ENCODE results near the gene FAM219A. TPM values are rescaled to one million over a fixed set of nuclear protein-coding genes. Genes with fewer than 3 reads are reported as not detected.

FAM219A gene
- polyA plus RNA-seq, 3 donors: 0.61 to 15.3 (median 1.2) TPM

DNA sequence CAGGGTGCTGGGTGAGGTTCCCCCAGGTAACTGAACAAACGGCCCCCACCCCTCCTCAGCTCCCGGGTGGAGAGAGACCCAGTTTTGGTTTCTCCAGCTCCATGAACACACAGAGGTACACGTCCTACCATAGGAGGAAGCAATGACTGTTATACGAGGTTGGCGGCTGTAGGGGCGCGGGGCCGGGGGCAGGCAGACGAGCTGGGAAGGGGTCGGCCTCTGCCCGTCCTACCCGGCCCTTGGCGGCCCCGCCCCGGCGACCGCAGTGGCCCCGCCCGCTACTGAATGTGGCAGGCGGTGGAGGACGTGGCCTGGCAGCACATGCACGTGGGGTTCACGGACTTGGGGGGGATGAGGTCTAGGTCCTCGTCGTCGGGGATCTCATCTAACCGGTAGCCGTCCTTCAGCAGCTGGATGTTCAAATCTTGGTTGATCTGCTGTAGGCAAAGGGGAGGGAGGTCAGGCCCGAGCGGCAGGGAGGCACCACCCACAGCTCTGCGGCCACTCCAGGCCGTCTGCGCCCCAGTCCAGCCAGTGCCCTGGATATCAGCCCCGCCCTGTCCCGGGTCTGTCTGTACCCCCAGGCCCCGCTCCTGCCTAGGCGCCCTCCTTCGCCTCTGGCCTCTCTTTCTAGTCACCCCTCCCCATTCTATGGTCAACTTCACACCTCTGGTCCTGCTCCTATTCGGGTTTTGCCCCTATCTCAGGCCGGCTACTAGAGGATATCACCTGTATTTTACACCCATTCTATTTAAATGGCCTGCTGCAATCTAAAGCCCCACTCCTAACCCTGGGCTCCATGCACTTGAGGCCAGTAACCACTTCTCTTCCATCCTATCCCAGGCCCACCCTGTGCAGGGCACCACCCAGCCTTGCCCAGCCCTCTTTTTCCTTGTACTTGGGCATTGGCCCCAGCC, 57.4 kb downstream of the FAM219A start:
- peaks cover 1 to 3% (median 2%) of the 10 kb centered on the region in 3 donors for H3K27me3 Mint-ChIP-seq (ENCODE audit: low read depth in 3 of 3)
- H3K4me1 ChIP-seq (ENCODE audit: control insufficient read depth in 1 of 2, insufficient read depth in 2 of 2, low read length in 2 of 2): no peaks in the 10 kb centered on the region
- WGBS (ENCODE audit: insufficient coverage): 96% methylated on average over 34 of the region's 40 CpGs
- no peak overlapping the region for H2AFZ ChIP-seq (ENCODE audit: insufficient read depth, low read depth, low read length, poor library complexity, severe bottlenecking)
- TF ChIP-seq, protein P1, sequence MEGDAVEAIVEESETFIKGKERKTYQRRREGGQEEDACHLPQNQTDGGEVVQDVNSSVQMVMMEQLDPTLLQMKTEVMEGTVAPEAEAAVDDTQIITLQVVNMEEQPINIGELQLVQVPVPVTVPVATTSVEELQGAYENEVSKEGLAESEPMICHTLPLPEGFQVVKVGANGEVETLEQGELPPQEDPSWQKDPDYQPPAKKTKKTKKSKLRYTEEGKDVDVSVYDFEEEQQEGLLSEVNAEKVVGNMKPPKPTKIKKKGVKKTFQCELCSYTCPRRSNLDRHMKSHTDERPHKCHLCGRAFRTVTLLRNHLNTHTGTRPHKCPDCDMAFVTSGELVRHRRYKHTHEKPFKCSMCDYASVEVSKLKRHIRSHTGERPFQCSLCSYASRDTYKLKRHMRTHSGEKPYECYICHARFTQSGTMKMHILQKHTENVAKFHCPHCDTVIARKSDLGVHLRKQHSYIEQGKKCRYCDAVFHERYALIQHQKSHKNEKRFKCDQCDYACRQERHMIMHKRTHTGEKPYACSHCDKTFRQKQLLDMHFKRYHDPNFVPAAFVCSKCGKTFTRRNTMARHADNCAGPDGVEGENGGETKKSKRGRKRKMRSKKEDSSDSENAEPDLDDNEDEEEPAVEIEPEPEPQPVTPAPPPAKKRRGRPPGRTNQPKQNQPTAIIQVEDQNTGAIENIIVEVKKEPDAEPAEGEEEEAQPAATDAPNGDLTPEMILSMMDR (IDR thresholded peaks at IDR 0.05): no peak
- H3K4me1 Mint-ChIP-seq: no peaks in the 10 kb centered on the region
- H3K27me3 ChIP-seq (ENCODE audit: control insufficient read depth in 2 of 2, insufficient read depth in 2 of 2, low read length in 2 of 2): no peaks in the 10 kb centered on the region
- peaks cover 0 to 2% (median 0%) of the 10 kb centered on the region in 7 donors for H3K9me3 Mint-ChIP-seq
- H3K4me3 Mint-ChIP-seq: no peak overlapping the region
- no peak overlapping the region for H3K4me2 ChIP-seq (replicated peaks; ENCODE audit: extremely low read depth, low read length, poor library complexity, severe bottlenecking)
- intact Hi-C loops (cut with micrococcal nuclease): no loop called here
- H3K36me3 Mint-ChIP-seq: peaks cover 34 to 55% of the 10 kb centered on the region in 2 donors
- no peak for DNase-seq
- H3K27ac Mint-ChIP-seq: no peak overlapping the region
- H3K36me3 ChIP-seq (replicated peaks in 1 of 2; ENCODE audit: control insufficient read depth in 1 of 2, insufficient read depth in 2 of 2, low read length in 2 of 2): peaks cover 23 to 53% of the 10 kb centered on the region in 2 donors
- H3K79me2 ChIP-seq (ENCODE audit: insufficient read depth, low read length): no peaks in the 10 kb centered on the region
- no peak overlapping the region for H3K9ac ChIP-seq (ENCODE audit: insufficient read depth, low read length, poor library complexity, severe bottlenecking)
- no peaks in the 10 kb centered on the region for H3K9me3 ChIP-seq (replicated peaks in 1 of 2; ENCODE audit: control insufficient read depth in 1 of 2, insufficient read depth in 1 of 2, low read length in 2 of 2)
- no peak overlapping the region for H3K27ac ChIP-seq (ENCODE audit: low read depth in 1 of 2, low read length in 2 of 2)
- H3K4me3 ChIP-seq (replicated peaks in 1 of 3; ENCODE audit: low read depth in 2 of 3, low read length in 3 of 3): no peak overlapping the region
- H4K20me1 ChIP-seq (ENCODE audit: insufficient read depth, low read length): no peaks in the 10 kb centered on the region

DNA sequence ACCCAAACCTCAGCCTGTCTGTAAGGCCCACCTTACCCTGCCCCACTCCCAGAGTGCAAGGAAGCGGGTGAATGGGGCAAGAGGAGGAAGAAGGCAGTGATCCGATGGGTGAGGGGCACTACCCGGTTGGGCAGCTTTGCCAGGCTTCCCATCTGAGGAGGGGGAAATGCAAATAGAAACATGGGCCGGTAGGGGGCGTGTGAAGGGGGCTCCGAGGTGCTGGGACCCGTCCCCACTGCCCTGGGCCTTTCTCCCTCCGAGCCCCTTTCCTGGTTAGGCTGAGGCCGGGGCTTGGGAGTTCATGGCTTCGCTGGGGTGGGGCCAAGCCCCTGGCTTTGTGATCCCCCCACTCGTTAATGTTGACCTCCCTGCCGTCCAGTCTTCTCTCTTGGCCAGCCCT, 58.1 kb downstream of the FAM219A start:
- H3K27ac ChIP-seq (ENCODE audit: low read depth in 1 of 2, low read length in 2 of 2): no peak overlapping the region
- no peaks in the 10 kb centered on the region for H3K4me1 Mint-ChIP-seq
- H3K4me3 ChIP-seq (replicated peaks in 1 of 3; ENCODE audit: low read depth in 2 of 3, low read length in 3 of 3): no peak overlapping the region
- no peak for DNase-seq
- peaks cover 30 to 52% of the 10 kb centered on the region in 2 donors for H3K36me3 Mint-ChIP-seq
- no peak overlapping the region for H3K4me2 ChIP-seq (replicated peaks; ENCODE audit: extremely low read depth, low read length, poor library complexity, severe bottlenecking)
- no peak overlapping the region for H3K9ac ChIP-seq (ENCODE audit: insufficient read depth, low read length, poor library complexity, severe bottlenecking)
- intact Hi-C loops (cut with micrococcal nuclease): no loop called here
- H3K4me3 Mint-ChIP-seq: no peak overlapping the region
- no peak overlapping the region for H2AFZ ChIP-seq (ENCODE audit: insufficient read depth, low read depth, low read length, poor library complexity, severe bottlenecking)
- peaks cover 0 to 2% (median 0%) of the 10 kb centered on the region in 7 donors for H3K9me3 Mint-ChIP-seq
- H3K27ac Mint-ChIP-seq: peak overlapping the region in 1 of 7 donors; percentile 36
- peaks cover 23 to 53% of the 10 kb centered on the region in 2 donors for H3K36me3 ChIP-seq (replicated peaks in 1 of 2; ENCODE audit: control insufficient read depth in 1 of 2, insufficient read depth in 2 of 2, low read length in 2 of 2)
- H3K79me2 ChIP-seq (ENCODE audit: insufficient read depth, low read length): no peaks in the 10 kb centered on the region
- no peaks in the 10 kb centered on the region for H3K9me3 ChIP-seq (replicated peaks in 1 of 2; ENCODE audit: control insufficient read depth in 1 of 2, insufficient read depth in 1 of 2, low read length in 2 of 2)
- H3K4me1 ChIP-seq (ENCODE audit: control insufficient read depth in 1 of 2, insufficient read depth in 2 of 2, low read length in 2 of 2): no peaks in the 10 kb centered on the region
- 92% methylated on average over 11 of the region's 12 CpGs for WGBS (ENCODE audit: insufficient coverage)
- no peaks in the 10 kb centered on the region for H4K20me1 ChIP-seq (ENCODE audit: insufficient read depth, low read length)
- H3K27me3 Mint-ChIP-seq (ENCODE audit: low read depth in 3 of 3): peaks cover 1 to 3% (median 2%) of the 10 kb centered on the region in 3 donors
- TF ChIP-seq, protein P1 (IDR thresholded peaks at IDR 0.05): no peak
- no peaks in the 10 kb centered on the region for H3K27me3 ChIP-seq (ENCODE audit: control insufficient read depth in 2 of 2, insufficient read depth in 2 of 2, low read length in 2 of 2)

All from CD14-positive monocyte (primary cell).